Caki2 (cell line): ENCODE data around the gene KY. TPM values are rescaled to one million over a fixed set of nuclear protein-coding genes. Genes with fewer than 3 reads are reported as not detected.
"Not testable (repeated sequence)": the region's sequence is repeated elsewhere in the genome, so short reads cannot be mapped to it uniquely, and the experiment has no call there.

ENCODE experiments used
- DNase-seq: peaks from one replicate; pipeline ENCODE4 v3.0.0-alpha.2; 2015; ENCODE audit warnings: low read depth
- in situ Hi-C: cut with HindIII; loops from 2 replicates; pipeline ENCODE4 v1.10.0; 2016; ENCODE audit warnings: low sequenced_read_pairs, low pct_unique_long_range_greater_than_20kb, mixed read lengths
- total RNA-seq: library from RNA; depleted of rRNA; stranded (reverse); fragments of >200 nt; shearing (Covaris generic); gene quantifications from 2 replicates; pipeline ENCODE4 v1.2.3, GENCODE V29; 2014; ENCODE audit warnings: low replicate concordance; rRNA removed

Gene KY
- total RNA-seq, 1 experiment from 2014 or later: not detected

- in situ Hi-C loops: no loop called here
Measured at GRCh38 chr3:134597390-134597970, 53.3 kb downstream of the KY start.

DNA sequence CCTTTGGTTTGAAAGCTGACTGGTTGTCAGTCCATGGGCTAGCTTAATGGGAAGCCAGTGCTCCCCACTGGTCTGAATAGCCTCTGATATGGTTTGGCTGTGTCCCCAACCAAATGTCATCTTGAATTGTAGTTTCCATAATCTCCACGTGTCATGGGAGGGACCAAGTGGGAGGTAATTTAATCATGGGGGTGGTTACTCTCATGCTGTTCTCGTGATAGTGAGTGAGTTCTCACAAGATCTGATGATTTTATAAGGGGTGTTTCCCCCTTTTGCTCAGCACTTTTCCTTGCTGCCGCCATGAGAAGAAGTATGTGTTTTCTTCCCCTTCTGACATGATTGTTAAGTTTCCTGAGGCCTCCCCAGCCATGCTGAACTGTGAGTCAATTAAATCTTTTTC is 55.8 kb downstream of the KY start:
- DNase-seq, in situ Hi-C loops: not testable (repeated sequence)

More at GRCh38 chr3:134597390-134597970, 53.3 kb downstream of the KY start:
- no peak for DNase-seq

DNA sequence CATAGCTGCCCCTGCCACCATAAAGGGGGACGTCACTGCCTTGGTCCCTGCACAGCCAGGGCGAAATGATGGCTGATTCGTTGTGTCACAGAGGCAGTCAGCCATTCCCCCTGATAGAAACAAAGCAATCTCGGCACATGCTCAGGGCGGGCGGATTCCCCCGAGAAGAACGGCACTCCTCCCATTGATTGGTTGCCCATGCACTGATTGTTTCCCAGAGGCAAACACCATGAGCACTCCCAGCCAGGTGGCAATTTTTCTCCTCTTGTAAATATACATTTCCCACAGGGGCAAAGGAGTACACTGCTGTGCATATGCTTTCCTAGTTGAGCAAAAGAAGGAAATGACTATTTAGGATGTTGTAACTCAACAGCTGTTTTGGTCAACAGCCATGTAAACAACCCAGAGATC is 56.5 kb downstream of the KY start:
- DNase-seq: no peak
- in situ Hi-C loops: no loop called here

DNA sequence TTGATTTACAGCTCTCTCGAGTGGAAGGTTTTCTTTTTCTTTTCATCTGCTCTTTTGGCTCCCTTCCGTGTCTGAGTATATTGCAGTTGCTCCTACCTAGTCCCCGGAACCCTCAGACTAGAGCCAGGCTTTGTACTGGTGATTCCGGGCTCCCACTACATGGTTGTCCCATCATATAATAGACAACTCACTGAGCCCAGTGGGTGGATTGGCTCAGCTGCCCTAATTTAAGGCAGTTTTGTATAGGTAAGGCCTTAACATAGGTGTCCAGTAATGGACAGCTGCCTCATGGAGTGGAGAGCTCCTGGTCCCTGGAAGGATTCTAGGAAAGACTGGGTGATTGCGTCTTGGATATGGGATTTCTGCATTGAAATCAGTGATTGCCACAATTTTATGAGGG is 58.0 kb downstream of the KY start:
- DNase-seq: no peak
- in situ Hi-C loops: no loop called here

DNA sequence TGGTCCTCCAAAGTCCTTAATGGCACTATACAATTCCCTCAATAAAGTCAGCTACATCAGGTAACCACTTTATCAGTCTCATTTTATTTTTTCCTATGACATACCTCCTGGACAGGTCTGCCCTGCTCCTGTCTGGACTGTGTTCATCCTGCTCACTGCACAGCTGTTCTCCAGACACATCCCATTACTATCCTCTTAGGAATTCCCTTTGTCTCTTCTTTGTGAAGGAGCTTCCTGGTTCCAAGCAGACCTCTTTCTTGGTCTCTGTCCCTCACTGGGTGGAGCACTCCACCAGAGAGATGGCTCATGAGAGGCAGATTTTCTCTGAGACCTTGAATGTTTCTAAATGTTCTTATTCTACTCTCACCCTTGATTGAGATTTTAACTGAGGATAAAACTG is 60.1 kb downstream of the KY start:
- DNase-seq: no peak
- in situ Hi-C loops: no loop called here

- in situ Hi-C loops: no loop called here
- no peak for DNase-seq
Measured at GRCh38 chr3:134579141-134579665, 71.6 kb downstream of the KY start.

DNA sequence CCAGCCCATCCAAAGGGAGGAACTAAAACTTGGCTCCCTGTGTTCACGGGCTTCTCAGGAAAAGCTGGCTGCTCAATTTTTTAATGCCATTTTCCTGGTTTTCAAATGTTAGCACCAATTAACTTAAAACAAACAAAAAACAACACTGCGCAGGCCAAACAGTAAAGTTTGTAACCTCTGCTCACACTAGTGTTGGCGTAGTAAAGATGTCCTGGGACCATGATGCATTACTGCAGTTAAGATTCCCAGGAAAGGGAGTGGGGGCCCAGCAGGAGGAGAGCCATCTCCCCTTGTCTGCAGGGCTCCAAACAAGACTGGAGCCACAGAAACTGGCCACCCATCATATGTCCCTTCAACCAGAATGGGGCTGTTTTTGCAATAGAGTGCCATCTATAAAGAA is 74.0 kb downstream of the KY start:
- in situ Hi-C loops: no loop called here
- DNase-seq: no peak

- no peak for DNase-seq
- in situ Hi-C loops: no loop called here
Measured at GRCh38 chr3:134576426-134576825, 74.4 kb downstream of the KY start.

DNA sequence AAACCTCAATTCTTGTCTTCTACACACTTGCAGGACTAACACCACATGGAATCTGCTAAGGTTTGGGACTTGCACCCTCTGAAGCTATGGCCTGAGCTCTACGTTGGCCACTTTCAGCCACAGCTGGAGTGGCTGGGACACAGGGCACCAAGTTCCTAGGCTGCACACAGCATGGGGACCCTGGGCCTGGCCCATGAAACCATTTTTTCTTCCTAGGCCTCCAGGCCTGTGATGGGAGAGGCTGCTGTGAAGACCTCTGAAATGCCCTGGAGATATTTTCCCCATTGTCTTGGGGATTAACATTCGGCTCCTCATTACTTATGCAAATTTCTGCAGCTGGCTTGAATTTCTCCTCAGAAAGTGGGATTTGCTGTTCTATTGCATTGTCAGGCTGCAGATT is 80.9 kb downstream of the KY start:
- DNase-seq, in situ Hi-C loops: not testable (repeated sequence)

DNA sequence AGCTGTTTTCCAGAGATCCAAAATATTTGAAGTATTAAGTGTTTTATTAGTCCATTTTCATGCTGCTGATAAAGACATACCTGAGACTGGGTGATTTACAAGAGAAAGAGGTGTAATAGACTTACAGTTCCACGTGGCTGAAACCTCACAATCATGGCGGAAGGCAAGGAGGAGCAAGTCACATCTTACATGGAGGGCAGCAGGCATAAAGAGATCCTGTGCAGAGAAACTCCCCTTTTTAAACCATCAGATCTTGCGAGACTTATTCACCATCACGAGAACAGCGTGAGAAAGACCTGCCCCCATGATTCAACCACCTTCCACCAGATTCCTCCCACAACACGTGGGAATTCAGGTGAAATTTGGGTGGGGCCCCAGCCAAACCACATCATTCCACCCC is 82.0 kb downstream of the KY start:
- in situ Hi-C loops: no loop called here

DNA sequence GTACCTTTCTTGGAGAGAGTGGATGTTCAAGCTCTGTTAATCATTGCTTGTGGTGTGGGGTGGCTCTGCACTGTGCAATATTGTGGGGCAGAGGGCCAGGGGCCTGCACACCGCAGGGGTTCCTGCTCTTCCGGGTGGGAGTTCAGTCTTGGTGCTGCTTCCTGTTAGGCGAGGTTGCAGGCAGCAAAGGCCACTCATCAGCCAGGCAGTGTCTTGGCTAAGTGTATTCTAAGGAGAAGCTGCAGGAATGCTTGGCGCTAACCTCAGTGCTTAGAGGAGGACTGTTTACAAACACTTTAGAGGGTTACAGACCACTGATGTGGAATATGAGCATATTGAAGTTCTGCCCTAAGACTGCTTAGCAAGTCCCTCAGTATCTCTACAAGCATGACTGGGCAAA is 83.2 kb downstream of the KY start:
- DNase-seq: peak; percentile 59
- in situ Hi-C loops: no loop called here

More for the DNA sequence above, 82.0 kb downstream of the KY start:
- no peak for DNase-seq

DNA sequence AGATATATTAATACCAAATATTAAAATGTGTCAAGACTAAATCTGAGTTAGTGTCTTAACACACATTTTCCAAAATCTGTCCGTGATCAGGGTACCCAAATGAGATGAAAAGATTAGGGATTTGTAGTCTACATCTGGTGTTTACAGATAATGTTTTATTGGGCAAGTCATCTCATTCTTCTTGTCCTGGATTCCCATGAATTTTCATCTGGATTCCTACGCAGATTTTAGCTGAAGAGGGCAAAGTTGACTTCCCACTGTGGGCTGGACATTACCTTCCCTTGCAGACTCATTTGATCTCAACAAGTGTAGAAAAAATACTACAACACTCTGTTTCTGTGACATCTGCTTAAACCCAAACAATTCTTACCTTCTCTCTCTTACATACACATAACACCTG is 85.8 kb downstream of the KY start:
- DNase-seq: no peak
- in situ Hi-C loops: no loop called here

- no peak for DNase-seq
- in situ Hi-C loops: no loop called here
Measured at GRCh38 chr3:134563601-134564000, 87.2 kb downstream of the KY start.

DNA sequence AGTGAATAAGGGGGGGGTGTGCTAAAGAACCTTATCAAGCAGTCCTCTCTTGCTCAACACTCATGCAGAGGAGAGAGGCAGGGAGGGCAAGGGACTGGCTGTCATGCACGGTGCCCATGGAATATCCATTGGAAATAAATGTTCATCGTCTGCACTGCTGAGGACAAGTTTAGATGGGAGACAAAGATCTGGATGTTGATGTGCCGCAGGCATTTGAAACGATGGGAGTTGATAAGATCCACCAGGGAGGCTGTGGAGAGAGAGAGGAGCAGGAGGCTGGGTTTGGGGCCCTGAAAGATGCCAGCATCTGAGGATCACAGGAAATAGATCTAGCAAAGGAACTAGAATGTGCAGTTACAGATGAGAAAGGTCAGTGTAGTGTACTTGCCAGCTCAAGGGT is 88.8 kb downstream of the KY start:
- in situ Hi-C loops: no loop called here
- DNase-seq: no peak

DNA sequence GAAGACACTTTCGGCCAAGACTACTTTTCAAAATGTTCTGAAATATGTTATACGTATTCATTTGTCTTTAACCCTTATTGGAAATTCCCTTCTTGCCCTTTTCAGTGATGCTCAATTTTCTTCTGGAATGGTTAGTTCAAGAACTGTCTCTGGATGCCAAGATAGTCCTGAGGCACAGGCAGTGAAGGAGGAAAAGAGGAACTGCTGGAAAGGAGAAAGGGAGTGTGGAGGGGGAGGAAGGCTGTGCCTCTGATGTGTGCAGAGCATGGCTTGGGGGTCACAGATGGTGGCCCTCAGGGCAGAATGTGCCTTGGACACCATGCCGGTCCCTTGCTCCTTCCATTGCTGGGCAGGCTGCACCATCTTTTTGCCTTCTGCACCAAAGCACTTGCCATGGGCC is 91.2 kb downstream of the KY start:
- in situ Hi-C loops: loop anchor here (5.0 kb wide), 1 partner anchor 42 kb away; no protein-coding TSS in a partner anchor
- no peak for DNase-seq

Other genes starting within 250 kb of the KY start
- gene ANAPC13, start 165.0 kb downstream of the KY start, total RNA-seq: 88.1 and 105 TPM in 2 replicates
- 9.7 and 13.8 TPM in 2 replicates for gene CEP63, start 165.0 kb downstream of the KY start, total RNA-seq
- gene EPHB1, start 144.2 kb upstream of the KY start, total RNA-seq: 1.9 and 4.1 TPM in 2 replicates